ENCODE results near the gene RASA3.

DNA sequence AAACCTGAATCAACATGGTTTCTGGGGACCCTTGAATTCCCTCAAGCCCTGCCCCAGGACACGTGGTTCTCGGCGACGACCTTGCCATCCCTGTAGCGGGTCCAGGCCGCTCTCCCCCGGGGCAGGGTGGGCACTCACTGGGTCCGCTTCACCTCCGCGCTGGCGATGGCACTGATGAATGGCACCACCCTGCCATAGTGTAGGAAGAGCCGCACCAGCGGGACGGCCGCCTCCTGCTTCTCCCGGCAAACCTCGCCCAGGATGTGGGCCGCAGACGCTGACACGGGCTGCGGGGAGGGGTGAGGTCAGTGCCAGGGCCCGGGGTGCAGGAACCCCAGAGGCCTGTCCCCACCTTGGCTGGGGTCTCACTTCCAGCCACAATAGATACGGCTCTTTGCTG is 114.5 kb downstream of the RASA3 start:
- no peak for TF ChIP-seq POLR2A (IDR thresholded peaks at IDR 0.05)
- no peak for TF ChIP-seq POLR2AphosphoS5 (IDR thresholded peaks at IDR 0.05)
- TF ChIP-seq, protein P1, sequence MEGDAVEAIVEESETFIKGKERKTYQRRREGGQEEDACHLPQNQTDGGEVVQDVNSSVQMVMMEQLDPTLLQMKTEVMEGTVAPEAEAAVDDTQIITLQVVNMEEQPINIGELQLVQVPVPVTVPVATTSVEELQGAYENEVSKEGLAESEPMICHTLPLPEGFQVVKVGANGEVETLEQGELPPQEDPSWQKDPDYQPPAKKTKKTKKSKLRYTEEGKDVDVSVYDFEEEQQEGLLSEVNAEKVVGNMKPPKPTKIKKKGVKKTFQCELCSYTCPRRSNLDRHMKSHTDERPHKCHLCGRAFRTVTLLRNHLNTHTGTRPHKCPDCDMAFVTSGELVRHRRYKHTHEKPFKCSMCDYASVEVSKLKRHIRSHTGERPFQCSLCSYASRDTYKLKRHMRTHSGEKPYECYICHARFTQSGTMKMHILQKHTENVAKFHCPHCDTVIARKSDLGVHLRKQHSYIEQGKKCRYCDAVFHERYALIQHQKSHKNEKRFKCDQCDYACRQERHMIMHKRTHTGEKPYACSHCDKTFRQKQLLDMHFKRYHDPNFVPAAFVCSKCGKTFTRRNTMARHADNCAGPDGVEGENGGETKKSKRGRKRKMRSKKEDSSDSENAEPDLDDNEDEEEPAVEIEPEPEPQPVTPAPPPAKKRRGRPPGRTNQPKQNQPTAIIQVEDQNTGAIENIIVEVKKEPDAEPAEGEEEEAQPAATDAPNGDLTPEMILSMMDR (IDR thresholded peaks at IDR 0.05) = no peak
